GM19395 (cell line): Measurements from ENCODE around the gene ARHGEF6.

Experiments used
- ATAC-seq: cut with Tn5 transposase; IDR thresholded peaks from one replicate; pipeline ENCODE4 v1.9.1; 2021; ENCODE audit warnings: mild to moderate bottlenecking, moderate library complexity; ENCODE audit not compliant: unreplicated experiment

Gene ARHGEF6

GRCh38 chrX:136697156-136697555 is 83.6 kb downstream of the ARHGEF6 start:
- ATAC-seq, result no peak

GRCh38 chrX:136694431-136695087 is 86.2 kb downstream of the ARHGEF6 start:
- peak; percentile 81 for ATAC-seq

GRCh38 chrX:136692271-136692670 is 88.5 kb downstream of the ARHGEF6 start:
- ATAC-seq, result no peak

GRCh38 chrX:136691028-136691809 is 89.5 kb downstream of the ARHGEF6 start:
- ATAC-seq, result peak; percentile 41

- no peak for ATAC-seq
Measured at GRCh38 chrX:136689436-136689835, 91.3 kb downstream of the ARHGEF6 start.

GRCh38 chrX:136687457-136687856 is 93.3 kb downstream of the ARHGEF6 start:
- no peak for ATAC-seq

GRCh38 chrX:136684120-136684519 is 96.6 kb downstream of the ARHGEF6 start:
- no peak for ATAC-seq

- ATAC-seq, result no peak
Measured at GRCh38 chrX:136679531-136679930, 101.2 kb downstream of the ARHGEF6 start.

- ATAC-seq, result no peak
Measured at GRCh38 chrX:136674270-136674985, 106.3 kb downstream of the ARHGEF6 start.

- ATAC-seq, result no peak
Measured at GRCh38 chrX:136671006-136671610, 109.6 kb downstream of the ARHGEF6 start.

GRCh38 chrX:136667446-136668168 is 113.1 kb downstream of the ARHGEF6 start:
- no peak for ATAC-seq

- no peak for ATAC-seq
Measured at GRCh38 chrX:136666088-136666487, 114.6 kb downstream of the ARHGEF6 start.

GRCh38 chrX:136665258-136665900 is 115.4 kb downstream of the ARHGEF6 start:
- peak; percentile 76 for ATAC-seq

GRCh38 chrX:136662976-136663375 is 117.8 kb downstream of the ARHGEF6 start:
- ATAC-seq, result no peak

GRCh38 chrX:136662104-136662503 is 118.6 kb downstream of the ARHGEF6 start:
- no peak for ATAC-seq

- ATAC-seq, result no peak
Measured at GRCh38 chrX:136660896-136661295, 119.8 kb downstream of the ARHGEF6 start.

- no peak for ATAC-seq
Measured at GRCh38 chrX:136659174-136659573, 121.6 kb downstream of the ARHGEF6 start.

- no peak for ATAC-seq
Measured at GRCh38 chrX:136658151-136658550, 122.6 kb downstream of the ARHGEF6 start.

GRCh38 chrX:136656361-136656964 is 124.3 kb downstream of the ARHGEF6 start:
- no peak for ATAC-seq
